PFSK-1 (cell line): ENCODE results near the gene SMAD3.

Source experiments
- FOXP2 ChIP-seq: optimal IDR thresholded peaks from 2 replicates; pipeline ENCODE3; 2011; ENCODE audit warnings: borderline replicate concordance, control low read depth, inconsistent platforms; ENCODE audit not compliant: insufficient read depth; ENCODE audit errors: extremely low read length, extremely low read depth
- POLR2AphosphoS5 ChIP-seq: IDR thresholded peaks from 2 replicates; pipeline ENCODE4 v1.6.1; 2012; ENCODE audit warnings: low read depth, mild to moderate bottlenecking, control low read depth, low read length, moderate library complexity
- REST ChIP-seq, 2 experiments: IDR thresholded peaks; 2 replicates each; pipeline versions ENCODE4 v1.6.1 to v1.8.0; 2011 to 2012; ENCODE audit warnings: low read depth in 2 of 2, low read length in 2 of 2, control low read depth in 1 of 2, inconsistent platforms in 1 of 2, mild to moderate bottlenecking in 1 of 2, moderate library complexity in 1 of 2; ENCODE audit not compliant: insufficient read depth in 1 of 2
- SIN3A ChIP-seq: IDR thresholded peaks from 2 replicates; pipeline ENCODE4 v1.6.1; 2012; ENCODE audit warnings: mild to moderate bottlenecking, low read length, moderate library complexity, borderline replicate concordance; ENCODE audit not compliant: insufficient read depth
- TAF1 ChIP-seq: IDR thresholded peaks from 2 replicates; pipeline ENCODE4 v1.6.1; 2012; ENCODE audit warnings: low read length, control low read depth, borderline replicate concordance; ENCODE audit not compliant: insufficient read depth

Gene SMAD3

GRCh38 chr15:67035886-67036285, 29.5 kb upstream of the SMAD3 start:
- TF ChIP-seq POLR2AphosphoS5 (no peak), FOXP2 (no peak), SIN3A (no peak), TAF1 (no peak), REST (IDR thresholded peaks at IDR 0.05; ENCODE audit: insufficient read depth in 1 of 2, low read depth in 2 of 2, low read length in 2 of 2) (no peak)

- TF ChIP-seq POLR2AphosphoS5 (no peak), REST (IDR thresholded peaks at IDR 0.05; ENCODE audit: insufficient read depth in 1 of 2, low read depth in 2 of 2, low read length in 2 of 2) (no peak), SIN3A (no peak), FOXP2 (no peak), TAF1 (no peak)
Observed at GRCh38 chr15:67036775-67037555, 28.4 kb upstream of the SMAD3 start.

- TF ChIP-seq TAF1 = no peak
- TF ChIP-seq FOXP2 = no peak
- no peak for TF ChIP-seq SIN3A
- no peak for TF ChIP-seq POLR2AphosphoS5
- TF ChIP-seq REST (IDR thresholded peaks at IDR 0.05; ENCODE audit: insufficient read depth in 1 of 2, low read depth in 2 of 2, low read length in 2 of 2) = no peak
Observed at GRCh38 chr15:67037694-67038093, 27.7 kb upstream of the SMAD3 start.

- TF ChIP-seq FOXP2 = no peak
- TF ChIP-seq POLR2AphosphoS5 = no peak
- no peak for TF ChIP-seq TAF1
- no peak for TF ChIP-seq SIN3A
- no peak for TF ChIP-seq REST (IDR thresholded peaks at IDR 0.05; ENCODE audit: insufficient read depth in 1 of 2, low read depth in 2 of 2, low read length in 2 of 2)
Observed at GRCh38 chr15:67038736-67039135, 26.7 kb upstream of the SMAD3 start.
